CD8-positive, alpha-beta memory T cell (primary cell): ENCODE results near the gene DTNB. TPM values are rescaled to one million over a fixed set of nuclear protein-coding genes. Genes with fewer than 3 reads are reported as not detected.

Experiments used
- CTCF ChIA-PET: fragments of 350-600 bp; sonication (Branson Sonifier 250); formaldehyde crosslinking; loops from one replicate; lab custom pipeline; 2021; ENCODE audit warnings: antibody characterized with exemption; lab: Charles Lee
- POLR2A ChIA-PET: fragments of 350-600 bp; sonication (Branson Sonifier 250); formaldehyde crosslinking; loops from one replicate; lab custom pipeline; 2021; ENCODE audit warnings: antibody characterized with exemption; lab: Charles Lee
- DNase-seq, 5 donors: peaks; one replicate each; pipeline versions ENCODE4 v3.0.0 to v3.0.0-alpha.2; 2020 to 2022; ENCODE audit warnings: mixed read lengths in 1 of 5
- H3K27ac ChIP-seq: one replicate; pipeline ENCODE4 v1.7.0; 2013; ENCODE audit warnings: low read depth, mild to moderate bottlenecking, low read length, moderate library complexity
- H3K27me3 ChIP-seq: 2 replicates; pipeline ENCODE4 v1.7.0; 2013; ENCODE audit warnings: low read length, mild to moderate bottlenecking; ENCODE audit not compliant: insufficient read depth, poor library complexity, severe bottlenecking
- H3K36me3 ChIP-seq: 2 replicates; pipeline ENCODE4 v1.7.0; 2013; ENCODE audit warnings: mild to moderate bottlenecking, low read length, moderate library complexity; ENCODE audit not compliant: insufficient read depth
- H3K4me1 ChIP-seq: 2 replicates; pipeline ENCODE4 v1.7.0; 2013; ENCODE audit warnings: mild to moderate bottlenecking, low read length, moderate library complexity; ENCODE audit not compliant: insufficient read depth
- H3K4me3 ChIP-seq: 2 replicates; pipeline ENCODE4 v1.7.0; 2013; ENCODE audit warnings: mild to moderate bottlenecking, low read length
- H3K9me3 ChIP-seq: 2 replicates; pipeline ENCODE4 v1.7.0; 2013; ENCODE audit warnings: mild to moderate bottlenecking, low read length
- H3K27ac Mint-ChIP-seq, 8 donors: one replicate each; pipeline ENCODE4 v1.8.0; 2020 to 2021; ENCODE audit warnings: mixed read lengths in 8 of 8, mild to moderate bottlenecking in 6 of 8, inconsistent platforms in 3 of 8, moderate library complexity in 3 of 8
- H3K27me3 Mint-ChIP-seq, 2 donors: one replicate each; pipeline ENCODE4 v1.8.0; 2020 to 2021; ENCODE audit warnings: mixed read lengths in 2 of 2, mild to moderate bottlenecking in 1 of 2, moderate library complexity in 1 of 2
- H3K36me3 Mint-ChIP-seq, 3 donors: one replicate each; pipeline ENCODE4 v1.8.0; 2020 to 2021; ENCODE audit warnings: mixed read lengths in 3 of 3, inconsistent platforms in 1 of 3, mild to moderate bottlenecking in 1 of 3
- H3K4me1 Mint-ChIP-seq, 3 donors: one replicate each; pipeline ENCODE4 v1.8.0; 2020 to 2021; ENCODE audit warnings: mixed read lengths in 3 of 3, inconsistent platforms in 1 of 3, mild to moderate bottlenecking in 1 of 3
- H3K4me3 Mint-ChIP-seq, 7 donors: one replicate each; pipeline ENCODE4 v1.8.0; 2020 to 2021; ENCODE audit warnings: mixed read lengths in 7 of 7, mild to moderate bottlenecking in 6 of 7, moderate library complexity in 4 of 7, inconsistent platforms in 2 of 7
- H3K9me3 Mint-ChIP-seq, 5 donors: one replicate each; pipeline ENCODE4 v1.8.0; 2020 to 2022; ENCODE audit warnings: mixed read lengths in 5 of 5, mild to moderate bottlenecking in 3 of 5, moderate library complexity in 2 of 5, inconsistent platforms in 1 of 5
- polyA plus RNA-seq: library from polyadenylated mRNA; unstranded; fragments of 300-500 nt; fragmentation: Illumina TruSeq; gene quantifications from one replicate; pipeline ENCODE4 v1.2.3, GENCODE V29; 2021
- total RNA-seq, 2 experiments: library from RNA; stranded (reverse); gene quantifications; one replicate each; pipeline ENCODE4 v1.2.3, GENCODE V29; 2021

DTNB gene
- total and polyA plus RNA-seq, 3 experiments from 2014 or later: 15.2 to 19.4 (median 16.8) TPM

DNA sequence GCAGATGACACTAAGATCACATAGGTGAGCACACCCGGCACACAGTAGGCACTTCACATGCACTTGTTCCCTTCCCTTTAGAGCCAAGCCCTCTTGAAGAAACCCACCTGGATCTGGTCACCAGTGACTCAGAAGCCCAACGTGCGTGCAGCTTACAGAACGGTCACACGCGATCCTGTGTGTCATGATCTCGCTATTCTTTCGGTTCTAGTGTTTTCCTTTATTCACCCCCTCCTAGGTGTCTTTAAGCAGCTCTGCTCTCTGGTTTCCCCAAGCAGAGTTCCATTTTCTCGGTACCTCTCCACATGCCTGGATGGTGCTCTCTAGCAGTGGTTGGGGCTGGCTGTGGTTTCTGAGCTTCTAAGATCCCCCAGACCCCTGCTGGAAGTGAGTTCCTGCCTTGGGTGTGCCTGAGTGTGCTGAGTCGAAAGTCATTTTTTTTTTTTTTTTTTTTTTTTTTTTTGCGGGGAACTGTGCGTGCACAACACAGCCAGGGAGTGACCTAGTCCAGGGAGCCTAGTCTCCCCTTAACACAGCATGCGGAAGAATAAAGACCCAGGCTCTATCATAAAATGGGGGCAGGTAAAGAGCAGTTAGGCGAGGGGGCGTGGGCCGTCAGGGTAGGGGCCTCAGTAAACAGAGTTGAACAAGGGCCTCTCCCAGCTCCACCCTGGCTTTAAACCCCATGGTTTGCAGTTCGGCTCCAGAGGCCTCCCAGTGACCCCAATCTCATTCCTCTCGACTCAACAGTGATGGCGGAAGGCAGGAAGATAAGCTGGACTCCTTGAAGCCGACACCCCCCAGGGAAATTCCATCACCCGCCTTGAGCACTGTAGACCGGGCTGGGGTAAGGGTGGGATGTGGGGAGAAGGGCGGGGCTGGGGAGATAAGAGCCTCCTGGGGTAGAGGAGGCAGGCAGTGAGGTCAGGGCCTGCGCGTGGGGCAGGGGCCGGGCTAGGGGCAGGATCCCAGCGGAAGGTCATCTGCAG, 301.8 kb downstream of the DTNB start:
- Histone ChIP-seq H3K27me3 (no peaks in the 10 kb centered on the region), H3K36me3 (no peaks in the 10 kb centered on the region), H3K9me3 (no peaks in the 10 kb centered on the region), H3K27ac (no peak overlapping the region), H3K4me1 (peaks cover 6% of the 10 kb centered on the region), H3K4me3 (no peak overlapping the region)
- POLR2A ChIA-PET: no interaction called here
- CTCF ChIA-PET: interaction anchor here (1.1 to 8.9 kb wide), 2 partner anchors 9 to 14 kb away, joined by 3 to 116 read pairs; no protein-coding TSS in a partner anchor
- Mint-ChIP-seq H3K27me3 (no peaks in the 10 kb centered on the region), H3K4me3 (no peak overlapping the region), H3K36me3 (peaks cover 0 to 4% (median 0%) of the 10 kb centered on the region in 3 donors), H3K27ac (peak overlapping the region in 1 of 8 donors; percentile 2), H3K4me1 (peaks cover 4 to 7% (median 5%) of the 10 kb centered on the region in 3 donors), H3K9me3 (no peaks in the 10 kb centered on the region)
- DNase-seq: no peak

DNA sequence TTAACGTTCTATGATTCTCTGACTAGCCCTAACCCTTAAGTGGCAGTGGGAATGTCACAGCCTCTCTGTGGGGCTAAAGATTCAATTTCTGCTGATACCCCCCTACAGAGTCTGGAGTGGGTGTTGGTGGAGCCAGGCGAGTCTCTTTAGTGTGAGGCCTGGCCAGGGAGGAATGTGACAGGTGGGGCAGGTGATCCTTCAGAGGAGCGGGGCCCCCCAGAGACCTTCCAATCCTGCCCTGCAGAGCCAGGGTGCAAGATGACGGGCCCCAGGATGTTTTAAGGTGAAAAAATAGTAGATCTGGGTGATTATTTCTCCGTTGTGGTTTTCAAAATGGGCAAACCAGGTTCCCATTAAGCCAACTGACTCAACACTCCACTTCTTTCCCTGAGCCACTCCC, 303.5 kb downstream of the DTNB start:
- Histone ChIP-seq H3K4me3 (no peak overlapping the region), H3K27ac (no peak overlapping the region), H3K27me3 (no peaks in the 10 kb centered on the region), H3K9me3 (no peaks in the 10 kb centered on the region), H3K36me3 (no peaks in the 10 kb centered on the region), H3K4me1 (no peaks in the 10 kb centered on the region)
- Mint-ChIP-seq H3K9me3 (no peaks in the 10 kb centered on the region), H3K4me3 (peak overlapping the region in 1 of 7 donors; percentile 10), H3K27me3 (no peaks in the 10 kb centered on the region), H3K4me1 (peaks cover 1 to 2% (median 2%) of the 10 kb centered on the region in 3 donors), H3K27ac (peak overlapping the region in 1 of 8 donors; percentile 13), H3K36me3 (peaks cover 0 to 4% (median 0%) of the 10 kb centered on the region in 3 donors)
- DNase-seq: no peak
- ChIA-PET POLR2A (no interaction called here), CTCF (interaction anchor here (8.9 kb wide), 1 partner anchor 8 kb away, joined by 116 read pairs; no protein-coding TSS in a partner anchor)

DNA sequence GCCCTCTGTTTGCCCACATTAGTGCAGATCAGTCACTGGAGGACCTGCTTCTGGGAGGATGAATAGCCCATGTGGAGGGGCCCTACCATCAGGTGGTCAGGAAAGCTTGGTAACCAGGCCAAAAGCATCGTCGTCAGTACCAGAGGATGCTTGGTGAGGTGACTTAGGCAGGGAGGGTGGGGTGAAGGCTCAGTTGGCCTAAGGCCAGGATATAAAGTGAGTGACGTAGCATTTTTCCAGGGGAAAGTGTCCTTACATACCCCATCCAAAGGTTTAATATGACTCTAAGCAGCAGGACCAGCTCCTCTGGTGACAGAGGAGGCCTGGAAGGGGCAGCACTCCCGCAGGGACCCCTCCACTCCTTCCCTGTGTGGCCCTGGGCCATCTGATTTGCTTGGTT, 303.9 kb downstream of the DTNB start:
- H3K36me3 Mint-ChIP-seq: peaks cover 0 to 4% (median 1%) of the 10 kb centered on the region in 3 donors

DNA sequence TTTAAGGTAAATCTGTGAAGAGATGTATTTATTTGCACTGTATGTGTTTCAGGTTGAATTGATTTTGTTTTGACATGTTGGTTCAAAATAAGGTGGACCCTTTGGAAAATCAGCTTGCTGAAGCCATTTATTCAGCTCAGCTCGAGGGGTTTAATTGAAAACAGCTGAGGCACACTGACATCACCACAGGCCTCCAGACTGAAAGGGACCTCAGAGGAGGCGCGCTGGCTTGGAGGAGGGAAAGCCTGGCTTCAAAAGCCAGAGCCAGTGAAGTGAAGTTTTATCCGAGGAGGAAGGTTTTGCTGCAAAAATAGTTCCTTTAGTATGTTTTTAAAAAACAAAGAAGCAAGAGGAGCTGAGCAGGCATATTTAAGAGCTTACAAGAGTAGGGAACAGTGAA, 304.7 kb downstream of the DTNB start:
- Histone ChIP-seq H3K4me3 (no peak overlapping the region), H3K36me3 (no peaks in the 10 kb centered on the region), H3K4me1 (peaks cover 2% of the 10 kb centered on the region), H3K9me3 (no peaks in the 10 kb centered on the region), H3K27ac (no peak overlapping the region), H3K27me3 (no peaks in the 10 kb centered on the region)
- H3K4me1 Mint-ChIP-seq: peaks cover 11 to 13% (median 12%) of the 10 kb centered on the region in 3 donors
- DNase-seq: no peak
- CTCF ChIA-PET: interaction anchor here (1.1 to 1.2 kb wide), 2 partner anchors 8 to 15 kb away, joined by 3 to 5 read pairs; no protein-coding TSS in a partner anchor
- H3K27me3 Mint-ChIP-seq: no peaks in the 10 kb centered on the region
- H3K4me3 Mint-ChIP-seq: no peak overlapping the region
- H3K27ac Mint-ChIP-seq: peak overlapping the region in 1 of 8 donors; percentile 74
- POLR2A ChIA-PET: no interaction called here
- peaks cover 0 to 4% (median 2%) of the 10 kb centered on the region in 3 donors for H3K36me3 Mint-ChIP-seq
- H3K9me3 Mint-ChIP-seq: no peaks in the 10 kb centered on the region

More for the DNA sequence above, 303.9 kb downstream of the DTNB start:
- no peak overlapping the region for H3K4me3 Mint-ChIP-seq
- no peaks in the 10 kb centered on the region for H3K36me3 ChIP-seq
- H3K4me3 ChIP-seq: no peak overlapping the region
- no peaks in the 10 kb centered on the region for H3K9me3 ChIP-seq
- no peaks in the 10 kb centered on the region for H3K9me3 Mint-ChIP-seq
- H3K27me3 Mint-ChIP-seq: no peaks in the 10 kb centered on the region
- no peak overlapping the region for H3K27ac ChIP-seq
- ChIA-PET POLR2A (no interaction called here), CTCF (no interaction called here)
- no peaks in the 10 kb centered on the region for H3K27me3 ChIP-seq
- no peak for DNase-seq
- H3K27ac Mint-ChIP-seq: peak overlapping the region in 1 of 8 donors; percentile 74
- peaks cover 3 to 6% (median 5%) of the 10 kb centered on the region in 3 donors for H3K4me1 Mint-ChIP-seq
- H3K4me1 ChIP-seq: no peaks in the 10 kb centered on the region

DNA sequence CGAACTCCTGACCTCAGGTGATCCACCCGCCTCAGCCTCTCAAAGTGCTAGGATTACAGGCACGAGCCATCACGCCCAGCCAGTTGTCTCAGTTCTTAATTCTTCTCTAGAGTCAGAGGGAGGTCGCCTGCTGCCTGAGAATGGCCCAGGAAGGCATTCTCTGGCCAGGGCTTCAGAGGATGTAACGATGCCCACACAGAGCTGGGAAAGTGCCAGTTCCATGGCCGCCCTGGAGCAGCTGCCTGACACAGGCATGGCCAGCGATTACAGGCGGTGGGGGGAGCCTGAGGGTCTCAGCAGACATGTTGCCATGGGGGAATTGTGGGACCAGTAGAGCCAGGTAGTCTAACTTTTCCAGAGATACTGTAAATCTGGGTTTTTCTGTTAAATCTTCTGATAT, 306.1 kb downstream of the DTNB start:
- no peak overlapping the region for H3K4me3 Mint-ChIP-seq
- no peaks in the 10 kb centered on the region for H3K9me3 ChIP-seq
- H3K9me3 Mint-ChIP-seq: no peaks in the 10 kb centered on the region
- H3K36me3 Mint-ChIP-seq: peaks cover 0 to 6% (median 2%) of the 10 kb centered on the region in 3 donors
- ChIA-PET CTCF (no interaction called here), POLR2A (no interaction called here)
- peaks cover 12% of the 10 kb centered on the region for H3K4me1 ChIP-seq
- DNase-seq: no peak
- H3K27me3 Mint-ChIP-seq: no peaks in the 10 kb centered on the region
- H3K27ac ChIP-seq: no peak overlapping the region
- H3K27ac Mint-ChIP-seq: peak overlapping the region in 1 of 8 donors; percentile 11
- H3K27me3 ChIP-seq: no peaks in the 10 kb centered on the region
- no peak overlapping the region for H3K4me3 ChIP-seq
- H3K36me3 ChIP-seq: no peaks in the 10 kb centered on the region
- peaks cover 19 to 23% (median 22%) of the 10 kb centered on the region in 3 donors for H3K4me1 Mint-ChIP-seq

DNA sequence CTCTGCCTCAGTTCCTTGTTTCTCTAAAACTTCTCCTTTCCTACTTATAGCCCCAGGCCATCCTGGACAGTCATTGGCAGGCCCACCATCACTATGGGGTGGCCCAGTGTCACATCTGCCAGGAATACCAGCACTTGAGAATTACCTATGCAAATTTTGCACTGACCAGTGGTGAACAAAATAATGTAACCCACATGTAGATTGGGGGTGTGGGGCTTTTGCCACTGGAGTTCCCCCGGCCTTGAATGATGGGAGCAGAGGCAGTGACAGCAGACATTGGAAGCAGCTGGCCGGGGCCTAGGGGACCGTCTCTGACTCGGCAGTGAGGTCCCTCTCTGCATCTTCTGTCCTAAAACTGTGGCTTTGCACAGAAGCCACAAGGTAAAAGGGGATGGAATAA, 306.7 kb downstream of the DTNB start:
- Histone ChIP-seq H3K36me3 (no peaks in the 10 kb centered on the region), H3K4me1 (peaks cover 14% of the 10 kb centered on the region), H3K9me3 (no peaks in the 10 kb centered on the region), H3K4me3 (no peak overlapping the region), H3K27me3 (no peaks in the 10 kb centered on the region), H3K27ac (no peak overlapping the region)
- Mint-ChIP-seq H3K4me3 (peak overlapping the region in 1 of 7 donors; percentile 26), H3K9me3 (no peaks in the 10 kb centered on the region), H3K4me1 (peaks cover 22 to 28% (median 23%) of the 10 kb centered on the region in 3 donors), H3K36me3 (peaks cover 0 to 6% (median 2%) of the 10 kb centered on the region in 3 donors), H3K27me3 (no peaks in the 10 kb centered on the region), H3K27ac (peak overlapping the region in 2 of 8 donors; percentile 24 to 43)
- CTCF ChIA-PET: interaction anchor here (2.6 kb wide), 1 partner anchor 9 kb away, joined by 25 read pairs; no protein-coding TSS in a partner anchor
- POLR2A ChIA-PET: no interaction called here
- no peak for DNase-seq

DNA sequence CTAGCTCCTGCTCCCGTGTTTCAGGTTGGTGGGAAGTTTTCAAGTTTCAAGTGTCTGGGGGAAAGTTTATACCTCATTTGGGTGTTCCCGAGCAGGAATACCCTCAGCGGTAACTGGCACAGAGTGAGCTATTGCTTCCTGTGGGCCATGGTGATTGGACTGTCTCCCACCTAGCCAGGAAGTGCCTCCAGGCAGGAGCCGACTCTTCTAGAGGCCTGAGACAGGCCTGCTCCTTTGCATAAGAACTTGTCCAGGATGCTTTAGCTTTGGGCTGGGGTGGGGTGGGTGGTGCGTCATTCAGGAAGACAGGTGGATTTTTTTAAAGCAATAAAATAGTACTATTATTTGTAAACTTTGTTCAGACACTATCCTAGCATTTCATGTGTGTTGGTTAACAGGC, 308.1 kb downstream of the DTNB start:
- H3K36me3 ChIP-seq: no peaks in the 10 kb centered on the region
- Mint-ChIP-seq H3K36me3 (peaks cover 0 to 2% (median 2%) of the 10 kb centered on the region in 3 donors), H3K27me3 (no peaks in the 10 kb centered on the region), H3K4me3 (peak overlapping the region in 3 of 7 donors; percentile 2 to 86 (median 14)), H3K27ac (peak overlapping the region in 2 of 8 donors; percentile 27 to 72), H3K4me1 (peaks cover 22 to 30% (median 23%) of the 10 kb centered on the region in 3 donors), H3K9me3 (no peaks in the 10 kb centered on the region)
- no peaks in the 10 kb centered on the region for H3K27me3 ChIP-seq
- peaks cover 16% of the 10 kb centered on the region for H3K4me1 ChIP-seq
- no peak overlapping the region for H3K27ac ChIP-seq
- POLR2A ChIA-PET: no interaction called here
- DNase-seq: no peak
- CTCF ChIA-PET: interaction anchor here (0.6 to 2.6 kb wide), 3 partner anchors 11 to 1686 kb away, joined by 3 to 25 read pairs (median 3); partner anchors contain the start of gene AGBL5
- no peak overlapping the region for H3K4me3 ChIP-seq
- H3K9me3 ChIP-seq: no peaks in the 10 kb centered on the region
